SKM-1 (cell line): Measurements from ENCODE around the gene FAM184A.
"Not testable (repeated sequence)": the region's sequence is repeated elsewhere in the genome, so short reads cannot be mapped to it uniquely, and the experiment has no call there.

Experiments used
- DNase-seq: peaks from one replicate; lab custom pipeline; 2025; ENCODE audit not compliant: unreplicated experiment; lab: John Stamatoyannopoulos, UW

Gene FAM184A

DNA sequence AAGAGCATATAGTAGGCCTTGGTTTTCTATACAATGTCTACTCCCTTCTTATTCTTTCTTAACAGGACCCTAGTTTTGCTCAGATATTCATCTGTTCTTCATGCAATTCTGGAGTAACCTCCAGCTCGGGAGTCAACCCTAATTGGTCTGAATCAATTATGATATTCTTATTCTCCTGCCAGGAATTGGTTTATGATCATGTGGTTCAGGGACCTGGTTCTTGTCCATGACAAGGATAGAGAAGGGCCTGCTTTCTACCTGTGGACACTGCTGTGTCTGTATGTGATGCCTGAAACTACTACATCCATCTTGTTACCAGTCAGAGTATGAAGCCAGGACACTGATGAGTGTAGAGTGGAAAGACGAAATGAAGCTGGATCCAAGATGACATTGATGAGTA, 24.4 kb upstream of the FAM184A start:
- no peak for DNase-seq

DNA sequence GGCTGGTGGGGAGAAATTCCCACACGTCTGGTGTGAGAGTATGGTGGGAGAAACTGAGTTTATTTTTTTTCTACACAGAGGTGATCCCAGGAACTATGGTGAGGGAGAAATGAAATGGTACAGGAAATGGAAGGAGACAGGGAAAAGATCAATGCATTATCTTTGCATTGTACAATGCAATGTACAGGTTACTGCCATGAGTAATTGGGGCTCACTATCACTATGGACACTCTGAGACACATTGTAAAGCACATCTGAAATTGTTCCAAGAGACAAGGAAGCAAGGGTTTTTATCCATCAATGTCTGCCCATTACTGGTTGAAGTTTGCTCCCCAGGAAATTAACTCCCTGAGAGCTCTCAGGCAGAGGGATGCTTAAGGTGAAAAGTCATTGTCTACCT, 21.7 kb upstream of the FAM184A start:
- no peak for DNase-seq

DNA sequence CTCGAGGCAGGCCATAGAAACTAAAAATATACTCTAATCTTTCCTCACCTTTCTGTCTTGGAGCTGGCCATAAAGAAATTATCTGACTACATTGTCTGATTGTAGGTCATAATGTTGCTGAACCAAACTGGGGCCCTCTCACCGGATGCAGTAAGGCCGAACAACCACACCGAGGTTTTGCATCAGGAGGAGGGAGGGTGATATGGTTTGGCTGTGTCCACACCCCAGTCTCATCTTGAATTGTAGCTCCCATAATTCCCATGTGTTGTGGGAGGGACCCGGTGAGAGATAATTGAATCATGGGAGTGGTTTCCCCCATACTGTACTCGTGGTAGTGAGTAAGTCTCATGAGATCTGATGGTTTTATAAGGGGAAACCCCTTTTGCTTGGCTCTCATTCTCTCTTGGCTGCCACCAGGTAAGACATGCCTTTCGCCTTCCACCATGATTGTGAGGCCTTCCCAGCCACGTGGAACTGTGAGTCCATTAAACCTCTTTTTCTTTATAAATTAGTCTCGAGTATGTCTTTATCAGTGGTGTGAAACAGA, 19.4 kb upstream of the FAM184A start:
- not testable (repeated sequence) for DNase-seq

DNA sequence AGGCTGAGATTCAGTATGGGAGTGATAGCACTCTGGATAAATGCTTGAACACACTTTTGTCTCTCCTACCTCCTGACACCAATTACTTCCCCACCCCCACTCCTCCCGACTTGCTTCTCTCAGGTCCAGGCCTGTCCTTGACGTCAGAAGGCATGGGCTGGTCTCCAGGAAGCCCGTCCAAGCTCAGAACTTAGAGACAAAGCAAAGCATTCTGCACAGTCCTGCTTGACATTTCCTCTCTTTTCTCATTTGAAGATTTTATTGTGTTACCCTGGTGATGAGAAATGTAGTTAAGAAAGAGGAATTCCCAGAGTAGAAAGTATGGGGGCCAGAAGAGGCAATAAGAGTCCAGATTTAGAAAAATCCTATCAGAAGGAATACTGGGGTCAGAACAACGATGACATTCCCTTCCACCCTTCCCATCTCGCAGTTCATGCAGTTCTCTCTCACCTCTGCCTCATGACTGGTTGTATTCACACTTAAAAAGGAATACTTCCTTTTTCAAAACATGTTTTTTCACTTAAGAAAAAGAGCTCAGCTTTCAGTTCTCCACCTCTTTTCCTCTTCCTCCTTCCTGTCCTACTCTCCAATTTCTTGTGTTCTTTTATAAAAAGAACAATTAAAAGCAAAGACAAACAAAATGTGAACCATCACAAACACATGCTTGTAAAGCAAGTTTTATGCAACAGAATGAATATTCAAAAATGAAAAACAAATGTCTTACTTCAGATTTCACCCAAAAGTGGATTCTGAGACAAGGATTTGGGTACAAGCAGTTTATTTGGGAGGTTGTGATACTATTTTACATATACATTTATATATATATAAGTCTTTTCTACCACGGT, 18.5 kb upstream of the FAM184A start:
- DNase-seq: no peak

DNA sequence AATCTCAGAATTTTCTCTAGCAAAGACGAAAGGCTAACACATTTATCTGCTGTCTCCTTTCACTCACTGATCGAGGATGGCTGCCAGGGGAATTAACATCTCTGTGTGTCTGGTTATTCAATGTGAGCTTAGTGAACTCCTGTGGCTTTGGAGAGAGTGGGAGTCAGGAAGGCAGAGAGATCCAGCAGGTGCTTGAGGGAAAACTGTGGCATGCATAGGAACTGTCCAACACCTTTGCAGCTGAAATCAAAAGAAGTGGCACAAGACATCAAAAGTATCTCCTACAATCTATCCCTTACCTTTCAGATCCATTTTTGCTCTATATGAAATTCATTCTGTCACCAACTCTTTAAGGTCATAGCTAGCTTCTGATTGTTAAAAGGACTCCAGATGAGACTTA, 11.8 kb upstream of the FAM184A start:
- no peak for DNase-seq

DNA sequence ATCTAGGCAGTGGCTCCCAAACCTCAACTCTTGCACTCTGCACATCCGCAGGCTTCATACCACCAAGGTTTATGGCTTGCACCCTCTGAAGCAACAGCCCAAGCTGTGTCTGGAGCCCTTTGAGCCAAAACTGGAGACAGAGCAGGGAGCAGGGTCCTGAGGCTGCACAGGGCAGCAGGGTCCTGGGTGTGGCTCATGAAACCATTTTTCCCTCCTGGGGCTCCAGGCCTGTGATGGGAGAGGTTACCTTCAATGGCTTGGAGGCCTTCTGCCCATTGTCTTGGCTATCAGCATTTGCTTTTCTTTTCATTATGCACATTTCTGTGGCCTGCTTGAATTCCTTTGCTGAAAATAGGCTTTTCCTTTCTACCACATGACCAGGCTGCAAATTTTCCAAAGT, 6.3 kb upstream of the FAM184A start:
- no peak for DNase-seq

DNA sequence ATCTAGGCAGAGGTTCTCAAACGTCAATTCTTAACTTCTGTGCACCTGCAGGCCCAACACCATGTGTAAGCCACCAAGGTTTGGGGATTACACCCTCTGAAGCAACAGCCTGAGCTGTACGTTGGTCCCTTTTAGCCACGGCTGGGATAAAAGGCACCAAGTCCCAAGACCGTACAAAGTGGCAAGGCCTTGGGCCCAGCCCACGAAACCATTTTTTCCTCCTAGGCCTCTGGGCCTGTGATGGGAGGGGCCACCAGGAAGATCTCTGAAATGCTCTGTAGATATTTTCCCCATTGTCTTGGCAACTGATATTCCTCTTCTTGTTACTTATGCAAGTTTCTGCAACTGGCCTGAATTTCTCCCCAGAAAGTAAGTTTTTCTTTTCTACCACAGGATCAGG, 4.5 kb upstream of the FAM184A start:
- no peak for DNase-seq

DNA sequence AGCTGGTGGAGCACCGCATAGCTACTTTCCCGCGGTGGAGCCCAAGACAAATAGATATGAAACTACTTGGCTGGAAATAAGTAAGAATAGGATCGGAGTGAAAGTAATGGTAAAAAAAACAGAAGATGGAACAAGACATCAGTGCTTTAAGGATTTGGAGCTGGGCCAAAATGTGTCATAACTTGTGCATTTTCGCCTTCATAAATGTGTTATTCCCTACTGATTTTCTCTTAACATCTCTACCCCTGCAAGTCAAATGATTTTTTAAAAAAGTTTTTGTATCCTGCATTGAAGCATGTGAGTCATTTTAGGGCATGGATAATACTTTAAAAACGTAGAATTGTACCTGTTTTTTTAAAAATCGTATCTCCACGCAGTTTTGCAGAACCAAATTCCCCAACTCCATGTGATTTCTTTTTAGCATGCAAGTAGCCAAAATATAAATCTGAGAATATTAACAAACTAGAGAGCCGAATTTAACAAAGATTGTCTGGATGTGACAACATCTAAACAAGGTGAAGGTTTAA, 882 bp upstream of the FAM184A start:
- no peak for DNase-seq

DNA sequence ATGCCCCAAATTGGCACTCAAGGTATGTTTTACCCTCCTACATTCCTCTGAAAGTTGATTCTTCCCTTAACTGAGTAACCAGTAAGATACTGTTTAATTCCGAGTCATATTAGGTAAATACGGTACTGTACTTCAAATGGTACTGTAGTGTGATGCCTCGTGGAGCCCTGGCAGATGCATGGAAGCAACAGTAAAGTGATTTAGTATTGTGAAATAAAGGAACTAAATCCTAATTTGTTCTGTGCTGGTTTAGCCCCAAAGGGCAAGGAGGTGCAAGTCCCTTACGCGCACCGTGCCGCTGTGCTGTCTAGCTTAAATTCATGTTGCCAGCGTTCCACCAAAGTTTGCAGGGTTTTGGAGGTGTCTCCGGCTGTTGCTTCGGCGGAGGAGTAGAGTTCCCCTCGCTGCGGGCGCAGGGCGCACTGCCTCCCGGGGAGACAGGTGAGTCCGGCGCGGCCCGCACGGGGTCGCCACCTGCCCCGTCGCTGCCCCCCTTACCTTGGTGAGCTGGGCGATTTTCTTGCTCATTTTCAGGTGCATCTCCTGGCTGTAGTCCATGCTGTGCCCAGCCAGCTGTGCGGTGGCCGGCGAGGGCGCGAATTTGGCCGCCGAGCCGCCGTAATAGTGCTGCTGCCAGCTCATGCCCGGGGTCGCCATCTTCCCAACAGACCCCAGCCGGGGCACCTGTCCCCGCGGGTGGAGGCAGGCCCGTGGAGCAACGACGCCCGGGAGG, 655 bp downstream of the FAM184A start:
- DNase-seq: peak; percentile 10

DNA sequence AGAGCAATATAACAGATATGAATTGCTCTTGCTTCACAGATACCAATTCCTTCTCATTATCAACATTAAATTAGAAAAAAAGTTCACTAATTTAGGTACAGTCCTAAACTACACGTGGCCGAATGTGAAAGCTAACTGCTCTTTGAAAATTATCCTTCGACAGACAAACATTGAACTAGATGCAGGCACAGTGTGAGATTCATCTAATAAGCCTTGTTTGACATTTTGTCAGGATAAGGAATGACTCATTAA, 1.1 kb downstream of the FAM184A start:
- no peak for DNase-seq

DNA sequence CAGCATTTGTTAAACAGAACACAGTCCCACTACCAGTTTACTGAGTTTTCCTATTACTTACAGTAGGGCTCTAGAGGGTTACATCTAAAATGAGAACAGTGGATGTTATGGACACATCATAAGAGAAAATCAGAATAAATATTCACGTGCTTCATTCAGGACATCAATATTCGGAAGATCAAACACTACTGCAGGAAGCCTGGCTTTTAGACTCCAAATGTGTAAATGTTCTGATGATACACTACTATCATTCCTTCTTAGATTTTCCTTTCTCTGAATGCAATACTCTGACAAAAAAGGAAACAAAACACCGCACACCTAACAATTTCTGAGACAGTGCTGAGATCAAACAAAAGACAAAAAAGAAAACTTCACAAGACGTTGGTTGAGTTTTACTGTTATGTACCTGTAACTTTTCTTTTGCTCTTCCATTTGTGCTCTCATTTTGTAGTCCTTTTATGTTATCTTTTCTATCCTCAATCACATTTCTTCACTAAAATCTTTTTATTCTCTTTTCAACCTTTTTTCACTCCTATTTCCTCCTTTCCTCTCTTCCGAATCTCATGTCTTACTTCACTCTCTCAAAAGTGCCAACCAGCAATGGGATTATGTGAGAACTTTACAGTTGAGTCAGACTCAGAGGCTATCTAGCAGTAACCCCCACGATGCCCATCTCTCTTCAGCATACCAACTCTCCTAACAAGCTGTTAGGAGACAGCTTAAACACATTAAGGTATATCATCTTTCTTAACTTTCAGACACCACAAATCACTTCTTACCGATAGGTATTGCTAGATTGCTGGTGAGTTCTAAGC, 1.7 kb downstream of the FAM184A start:
- DNase-seq: no peak

DNA sequence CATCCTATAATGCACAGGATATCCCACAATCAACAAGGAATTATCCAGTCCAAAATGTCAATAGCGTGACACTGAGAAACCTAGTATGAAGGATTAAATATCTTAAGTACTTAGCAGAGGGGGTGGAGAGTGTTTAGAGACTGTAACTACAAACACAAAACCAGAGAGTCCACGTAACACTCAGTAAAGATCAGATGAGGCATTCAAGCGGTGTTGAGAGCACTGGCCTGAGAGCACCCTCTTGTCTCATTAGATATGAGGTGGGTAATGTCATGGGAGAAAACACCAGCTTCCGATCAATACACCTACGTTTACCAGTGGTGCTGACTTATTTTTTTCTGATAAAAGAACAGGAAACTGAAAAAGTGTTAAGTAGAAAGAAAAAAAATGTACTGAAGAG, 2.3 kb downstream of the FAM184A start:
- no peak for DNase-seq

DNA sequence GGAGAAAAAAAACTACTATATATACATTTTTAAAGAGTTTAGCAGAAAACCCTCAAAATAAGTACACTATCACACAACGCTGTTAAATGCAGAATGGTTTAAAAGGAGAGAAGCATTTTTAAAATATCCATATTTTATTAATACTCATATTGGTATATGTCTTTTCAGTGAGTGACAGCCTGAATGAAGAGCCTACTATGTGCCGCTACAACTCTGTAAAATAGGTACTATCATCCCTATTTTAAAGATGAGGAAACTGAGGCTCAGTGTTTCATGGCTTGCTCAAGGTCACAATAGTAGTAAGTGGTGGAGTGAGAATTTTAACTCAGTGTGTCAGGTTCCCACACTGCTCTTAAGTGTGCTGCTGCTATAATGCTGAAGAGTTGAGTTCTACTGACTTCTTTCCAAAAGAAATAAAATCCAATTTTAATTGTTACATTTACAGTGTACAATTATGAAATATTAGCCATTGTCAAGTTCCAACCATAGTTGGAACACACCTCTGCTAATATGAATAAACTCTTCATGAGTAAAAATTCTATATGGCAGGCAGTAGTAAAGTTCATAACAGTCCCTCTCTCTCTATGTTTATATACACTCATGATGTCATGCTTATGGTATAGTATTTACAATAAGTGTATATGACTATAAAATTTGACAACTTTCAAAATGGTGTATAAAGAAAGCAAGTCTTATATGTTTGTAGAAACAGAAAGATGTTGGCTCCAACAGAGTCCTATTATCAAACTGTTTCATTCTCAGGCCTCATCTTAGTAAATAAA, 3.1 kb downstream of the FAM184A start:
- no peak for DNase-seq

DNA sequence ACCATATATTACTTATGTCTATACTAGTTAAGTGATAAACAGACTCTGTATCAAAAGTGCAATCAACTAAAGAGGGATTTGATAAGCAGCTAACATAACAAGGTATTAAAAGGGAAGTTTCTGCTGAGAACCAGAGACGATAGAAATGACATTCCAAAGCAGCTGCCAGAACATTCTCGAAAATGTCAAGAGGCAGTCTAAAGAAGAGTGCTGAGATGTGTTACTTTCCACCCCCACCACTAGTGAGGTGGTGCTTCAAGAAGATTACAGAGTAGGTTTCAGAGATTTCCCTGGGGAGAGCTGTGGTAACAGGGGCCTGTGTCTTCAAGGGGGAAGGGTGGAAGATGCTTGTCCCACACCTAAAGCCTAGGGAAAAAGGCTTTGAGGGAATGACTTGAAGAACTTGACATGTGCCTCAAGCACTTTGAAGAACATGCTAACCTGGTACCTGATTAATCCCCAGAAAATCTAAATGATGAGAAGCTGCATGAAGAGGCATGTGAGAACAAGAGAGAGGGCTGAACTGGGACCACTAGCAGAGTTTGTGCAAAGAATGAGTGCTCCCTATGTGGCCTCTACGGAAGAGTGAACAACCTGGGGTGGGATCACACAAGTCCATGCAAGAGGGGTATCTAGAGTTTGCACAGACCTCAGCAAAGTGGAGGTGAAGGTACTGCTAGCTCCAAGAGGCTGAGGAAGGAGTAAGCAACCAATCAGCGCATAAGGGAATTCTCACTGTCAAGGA, 5.0 kb downstream of the FAM184A start:
- no peak for DNase-seq

DNA sequence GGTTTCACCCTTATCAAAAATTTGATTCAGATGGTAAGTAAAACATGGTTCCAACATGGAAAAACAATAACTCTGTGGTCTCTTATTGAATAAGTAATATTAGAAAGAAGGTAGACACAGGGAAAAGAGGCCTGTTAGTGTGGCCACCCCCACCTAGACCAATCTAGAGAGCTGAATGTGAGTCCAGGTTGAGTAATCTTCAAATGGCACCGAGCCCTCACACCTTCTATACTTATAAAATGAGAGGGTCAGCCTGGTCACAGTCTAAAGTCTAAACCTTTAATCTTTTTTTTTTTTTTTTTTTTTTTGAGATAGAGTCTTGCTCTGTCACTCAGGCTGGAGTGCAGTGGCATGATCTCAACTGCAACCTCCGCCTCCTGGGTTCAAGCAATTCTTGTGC, 6.9 kb downstream of the FAM184A start:
- no peak for DNase-seq

DNA sequence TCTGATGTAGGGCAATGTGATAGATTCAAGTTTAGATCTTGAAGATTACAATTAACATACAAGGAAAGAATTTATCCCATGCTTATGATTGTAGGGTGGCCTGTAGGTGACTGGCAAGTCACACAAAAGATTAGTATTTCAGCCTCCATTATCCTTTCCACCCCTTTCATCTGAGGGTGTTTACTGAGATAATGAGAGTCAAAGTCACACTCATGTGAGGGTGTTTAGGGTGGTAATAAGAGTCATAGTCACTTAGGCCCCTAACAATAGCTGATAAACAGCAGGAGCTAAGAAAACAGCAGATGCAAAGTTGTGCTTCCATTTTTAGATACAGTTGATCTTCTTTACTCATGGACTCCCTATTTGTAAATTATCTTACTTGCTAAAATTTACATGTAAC, 11.4 kb downstream of the FAM184A start:
- DNase-seq: no peak

DNA sequence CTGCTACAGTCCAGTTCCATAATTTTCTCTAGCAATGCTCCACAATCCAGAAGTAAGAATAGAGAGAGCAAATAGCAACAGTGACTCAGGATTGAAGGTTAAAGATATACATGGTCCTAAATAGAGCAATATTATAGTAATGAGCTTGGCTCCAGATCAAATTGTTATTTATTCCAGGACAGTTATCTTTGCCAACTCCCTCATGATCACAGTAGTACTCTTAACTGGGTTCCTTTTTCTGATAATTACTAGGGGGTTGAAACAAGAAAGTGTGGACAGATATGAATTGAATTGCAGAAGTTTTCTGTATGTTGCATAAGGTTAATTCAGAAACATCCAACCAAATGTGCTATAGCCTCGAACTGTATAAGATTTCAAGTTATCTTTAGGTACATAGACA, 11.9 kb downstream of the FAM184A start:
- no peak for DNase-seq

DNA sequence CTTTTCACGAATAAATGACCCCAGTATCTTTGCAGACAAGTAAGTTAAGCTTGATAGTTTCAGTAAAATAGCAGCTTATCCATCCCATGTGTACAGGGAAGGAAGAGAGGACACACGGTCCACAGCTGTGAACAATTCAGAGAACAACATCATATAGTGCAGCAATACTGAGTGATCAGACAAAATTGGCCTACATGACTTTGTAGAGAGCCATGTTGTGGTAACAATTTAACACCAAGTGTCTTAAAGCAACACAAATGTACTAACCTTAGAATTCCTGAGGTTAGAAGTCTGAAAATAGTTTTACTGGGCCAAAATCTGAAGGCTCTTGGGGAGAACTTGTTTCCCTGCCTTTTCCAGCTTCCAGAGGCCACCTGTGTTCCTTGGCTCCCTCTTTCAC, 12.5 kb downstream of the FAM184A start:
- DNase-seq: no peak

DNA sequence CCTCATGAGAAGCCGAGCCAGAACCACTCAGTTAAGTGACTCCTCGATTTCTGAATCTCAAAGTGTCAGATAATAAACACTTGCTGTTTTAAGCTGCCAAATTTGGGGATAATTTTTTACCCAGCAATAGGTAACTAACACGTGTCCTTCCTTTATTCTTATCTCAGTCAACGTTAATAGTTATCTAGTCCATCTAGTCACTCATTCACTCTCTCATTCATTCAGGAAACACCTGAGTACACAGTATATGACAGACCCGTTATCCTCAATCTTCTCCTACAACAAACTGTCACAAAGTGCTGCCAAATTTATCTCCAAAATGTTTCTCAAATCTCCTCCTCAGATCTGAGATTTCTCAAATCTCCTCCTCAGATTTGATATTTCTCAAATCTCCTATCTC, 13.1 kb downstream of the FAM184A start:
- DNase-seq: no peak

DNA sequence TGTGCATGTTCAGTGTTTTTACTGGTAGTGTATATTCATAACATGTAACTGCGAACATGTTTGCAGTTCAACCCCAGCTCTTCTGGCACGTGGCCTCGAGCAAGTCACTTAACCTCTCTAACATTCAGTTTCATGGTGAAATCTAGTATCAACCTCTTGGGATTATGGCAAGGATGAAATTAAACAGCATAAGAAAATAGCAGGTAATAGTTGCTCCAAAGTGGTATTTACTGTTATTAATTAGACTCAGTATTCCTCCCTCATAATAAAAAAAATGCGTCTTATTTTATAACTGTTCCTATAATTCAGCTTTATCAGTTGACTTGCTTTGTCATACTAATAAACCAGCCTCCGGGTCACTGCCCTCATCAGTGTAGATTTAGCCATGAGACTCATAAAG, 15.0 kb downstream of the FAM184A start:
- DNase-seq: no peak
